ENCODE results near the gene NUFIP1.

DNA sequence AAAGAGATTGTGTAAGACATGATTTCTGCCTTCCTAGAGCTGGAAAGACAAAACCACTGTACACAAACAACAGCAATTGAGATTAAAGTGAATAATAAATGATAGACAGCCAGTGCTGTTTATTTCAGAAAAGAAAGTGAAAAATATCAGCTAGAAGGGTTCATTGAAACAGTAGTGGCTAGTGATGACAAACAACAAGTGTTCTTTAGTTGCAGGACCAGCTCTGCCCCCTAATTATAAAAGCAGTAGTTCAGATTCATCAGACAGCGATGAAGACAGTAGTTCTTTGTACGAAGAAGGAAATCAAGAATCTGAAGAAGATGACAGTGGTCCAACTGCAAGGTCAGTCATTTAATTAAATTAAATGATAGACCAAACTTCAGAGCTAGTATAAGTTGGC lies 14.8 kb upstream of the NUFIP1 start:
- TF ChIP-seq, protein P1, sequence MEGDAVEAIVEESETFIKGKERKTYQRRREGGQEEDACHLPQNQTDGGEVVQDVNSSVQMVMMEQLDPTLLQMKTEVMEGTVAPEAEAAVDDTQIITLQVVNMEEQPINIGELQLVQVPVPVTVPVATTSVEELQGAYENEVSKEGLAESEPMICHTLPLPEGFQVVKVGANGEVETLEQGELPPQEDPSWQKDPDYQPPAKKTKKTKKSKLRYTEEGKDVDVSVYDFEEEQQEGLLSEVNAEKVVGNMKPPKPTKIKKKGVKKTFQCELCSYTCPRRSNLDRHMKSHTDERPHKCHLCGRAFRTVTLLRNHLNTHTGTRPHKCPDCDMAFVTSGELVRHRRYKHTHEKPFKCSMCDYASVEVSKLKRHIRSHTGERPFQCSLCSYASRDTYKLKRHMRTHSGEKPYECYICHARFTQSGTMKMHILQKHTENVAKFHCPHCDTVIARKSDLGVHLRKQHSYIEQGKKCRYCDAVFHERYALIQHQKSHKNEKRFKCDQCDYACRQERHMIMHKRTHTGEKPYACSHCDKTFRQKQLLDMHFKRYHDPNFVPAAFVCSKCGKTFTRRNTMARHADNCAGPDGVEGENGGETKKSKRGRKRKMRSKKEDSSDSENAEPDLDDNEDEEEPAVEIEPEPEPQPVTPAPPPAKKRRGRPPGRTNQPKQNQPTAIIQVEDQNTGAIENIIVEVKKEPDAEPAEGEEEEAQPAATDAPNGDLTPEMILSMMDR (IDR thresholded peaks at IDR 0.05; ENCODE audit: low read depth, low read length, missing input control) = no peak
- TF ChIP-seq GABPA (IDR thresholded peaks at IDR 0.05 in 1 of 2, conservative IDR thresholded peaks at IDR 0.05 in 1 of 2) (no peak), TAF1 (conservative IDR thresholded peaks at IDR 0.05) (no peak), RXRA (IDR thresholded peaks at IDR 0.05) (no peak), JUND (IDR thresholded peaks at IDR 0.05) (no peak), FOXA2 (IDR thresholded peaks at IDR 0.05) (no peak), HNF4A (conservative IDR thresholded peaks at IDR 0.05) (no peak), REST (IDR thresholded peaks at IDR 0.05) (no peak), YY1 (IDR thresholded peaks at IDR 0.05) (no peak), NR2F2 (IDR thresholded peaks at IDR 0.05) (no peak), SP1 (IDR thresholded peaks at IDR 0.05) (no peak), RAD21 (IDR thresholded peaks at IDR 0.05) (no peak)
- TF ChIP-seq, protein P2, sequence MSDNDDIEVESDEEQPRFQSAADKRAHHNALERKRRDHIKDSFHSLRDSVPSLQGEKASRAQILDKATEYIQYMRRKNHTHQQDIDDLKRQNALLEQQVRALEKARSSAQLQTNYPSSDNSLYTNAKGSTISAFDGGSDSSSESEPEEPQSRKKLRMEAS (IDR thresholded peaks at IDR 0.05) = no peak
- TF ChIP-seq, protein P3, sequence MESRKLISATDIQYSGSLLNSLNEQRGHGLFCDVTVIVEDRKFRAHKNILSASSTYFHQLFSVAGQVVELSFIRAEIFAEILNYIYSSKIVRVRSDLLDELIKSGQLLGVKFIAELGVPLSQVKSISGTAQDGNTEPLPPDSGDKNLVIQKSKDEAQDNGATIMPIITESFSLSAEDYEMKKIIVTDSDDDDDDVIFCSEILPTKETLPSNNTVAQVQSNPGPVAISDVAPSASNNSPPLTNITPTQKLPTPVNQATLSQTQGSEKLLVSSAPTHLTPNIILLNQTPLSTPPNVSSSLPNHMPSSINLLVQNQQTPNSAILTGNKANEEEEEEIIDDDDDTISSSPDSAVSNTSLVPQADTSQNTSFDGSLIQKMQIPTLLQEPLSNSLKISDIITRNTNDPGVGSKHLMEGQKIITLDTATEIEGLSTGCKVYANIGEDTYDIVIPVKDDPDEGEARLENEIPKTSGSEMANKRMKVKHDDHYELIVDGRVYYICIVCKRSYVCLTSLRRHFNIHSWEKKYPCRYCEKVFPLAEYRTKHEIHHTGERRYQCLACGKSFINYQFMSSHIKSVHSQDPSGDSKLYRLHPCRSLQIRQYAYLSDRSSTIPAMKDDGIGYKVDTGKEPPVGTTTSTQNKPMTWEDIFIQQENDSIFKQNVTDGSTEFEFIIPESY (IDR thresholded peaks at IDR 0.05) = no peak
